SK-N-SH (cell line): ENCODE data around the gene SFMBT2. TPM values are rescaled to one million over a fixed set of nuclear protein-coding genes. Genes with fewer than 3 reads are reported as not detected.

ENCODE experiments used
- CTCF ChIA-PET: fragments of 300-600, 350-600 bp; formaldehyde crosslinking; extraction: SDS; loops from one replicate; lab custom pipeline; 2021; lab: Yijun Ruan, JAX
- POLR2A ChIA-PET: fragments of 350-600 bp; sonication (Branson Sonifier 250); formaldehyde crosslinking; extraction: SDS; loops from one replicate; lab custom pipeline; 2020; ENCODE audit warnings: antibody characterized with exemption, inconsistent platforms; lab: Yijun Ruan, JAX
- DNase-seq: peaks from one replicate; pipeline ENCODE4 v3.0.0; 2012
- H2AFZ ChIP-seq: fragments of 200-600 bp; sonication (generic); 2 replicates; pipeline ENCODE4 v1.8.1; 2016; ENCODE audit warnings: antibody characterized with exemption, mild to moderate bottlenecking, low read depth
- H3F3A ChIP-seq: fragments of 200-600 bp; sonication (generic); replicated peaks from 2 replicates; pipeline ENCODE3; 2016; ENCODE audit warnings: antibody characterized with exemption, mild to moderate bottlenecking; ENCODE audit not compliant: insufficient read depth
- H3K27ac ChIP-seq, 2 experiments: fragments of 200-500 bp in 1 of 2; fragments of 200-600 bp in 1 of 2; sonication (Bioruptor generic) in 1 of 2; sonication (generic), shearing (Covaris generic) in 1 of 2; 2 replicates each; pipeline versions ENCODE4 v1.5.1 to v1.6.1; 2014 to 2016; ENCODE audit warnings: low read depth in 2 of 2, inconsistent platforms in 1 of 2, low read length in 1 of 2, mild to moderate bottlenecking in 1 of 2, mixed read lengths in 1 of 2
- H3K27me3 ChIP-seq: fragments of 200-600 bp; sonication (generic), shearing (Covaris generic); 2 replicates; pipeline ENCODE4 v1.6.1; 2016; ENCODE audit warnings: mixed run types; ENCODE audit not compliant: insufficient read depth
- H3K36me3 ChIP-seq, 2 experiments: fragments of 200-500 bp in 1 of 2; fragments of 200-600 bp in 1 of 2; sonication (Bioruptor generic) in 1 of 2; sonication (generic) in 1 of 2; replicated peaks in 1 of 2; 2 replicates each; pipeline versions ENCODE3 to v1.5.1; 2014 to 2016; ENCODE audit warnings: low read length in 1 of 2, mild to moderate bottlenecking in 1 of 2; ENCODE audit not compliant: insufficient read depth in 2 of 2, control insufficient read depth in 1 of 2
- H3K4me1 ChIP-seq, 2 experiments: fragments of 200-500 bp in 1 of 2; fragments of 200-600 bp in 1 of 2; sonication (Bioruptor generic) in 1 of 2; sonication (generic), shearing (Covaris generic) in 1 of 2; 2 replicates each; pipeline versions ENCODE4 v1.5.1 to v1.6.1; 2014 to 2016; ENCODE audit warnings: low read depth in 1 of 2, low read length in 1 of 2, mixed run types in 1 of 2; ENCODE audit not compliant: insufficient read depth in 2 of 2, control insufficient read depth in 1 of 2
- H3K4me2 ChIP-seq: fragments of 200-600 bp; sonication (generic), shearing (Covaris generic); 2 replicates; pipeline ENCODE4 v1.6.1; 2017; ENCODE audit warnings: mixed run types
- H3K4me3 ChIP-seq, 2 experiments: fragments of 200-500 bp in 1 of 2; fragments of 200-600 bp in 1 of 2; sonication (Bioruptor generic) in 1 of 2; sonication (generic), shearing (Covaris generic) in 1 of 2; 2 replicates each; pipeline versions ENCODE4 v1.5.1 to v1.8.1; 2014 to 2016; ENCODE audit warnings: low read depth in 2 of 2, inconsistent platforms in 1 of 2, low read length in 1 of 2, mild to moderate bottlenecking in 1 of 2, mixed read lengths in 1 of 2, moderate library complexity in 1 of 2
- H3K79me2 ChIP-seq: fragments of 200-600 bp; sonication (generic); 2 replicates; pipeline ENCODE4 v1.8.1; 2017; ENCODE audit warnings: mild to moderate bottlenecking; ENCODE audit not compliant: insufficient read depth
- H3K9ac ChIP-seq: fragments of 200-600 bp; sonication (generic); 2 replicates; pipeline ENCODE4 v1.6.1; 2017; ENCODE audit warnings: mixed run types
- H3K9me2 ChIP-seq: fragments of 200-600 bp; sonication (generic); 2 replicates; pipeline ENCODE4 v1.6.1; 2017; ENCODE audit warnings: mixed run types
- H3K9me3 ChIP-seq: fragments of 200-600 bp; sonication (generic); 2 replicates; pipeline ENCODE4 v1.6.1; 2017; ENCODE audit warnings: mixed run types, mild to moderate bottlenecking, moderate library complexity
- H4K20me1 ChIP-seq: fragments of 200-600 bp; sonication (generic); 2 replicates; pipeline ENCODE4 v1.6.1; 2017; ENCODE audit warnings: mild to moderate bottlenecking, mixed run types; ENCODE audit not compliant: insufficient read depth
- EP300 ChIP-seq, 2 experiments: IDR thresholded peaks; 2 replicates each; pipeline versions ENCODE4 v1.4.0 to v1.6.1; 2012; ENCODE audit warnings: borderline replicate concordance in 1 of 2, low read depth in 1 of 2, low read length in 1 of 2
- EZH2phosphoT487 ChIP-seq: fragments of 200-600 bp; sonication (generic); IDR thresholded peaks from 2 replicates; pipeline ENCODE4 v1.6.1; 2017; ENCODE audit warnings: low read depth, mixed run types, mild to moderate bottlenecking, antibody characterized with exemption, moderate library complexity, borderline replicate concordance
- FOXJ3 ChIP-seq: sonication (generic); formaldehyde crosslinking; IDR thresholded peaks from 2 replicates; pipeline ENCODE4 v1.5.1; 2020; ENCODE audit warnings: mild to moderate bottlenecking, missing genetic modification reagents
- FOXM1 ChIP-seq: IDR thresholded peaks from 2 replicates; pipeline ENCODE4 v1.4.0; 2012; ENCODE audit warnings: low read depth, mild to moderate bottlenecking
- GABPA ChIP-seq: IDR thresholded peaks from 2 replicates; pipeline ENCODE4 v1.4.0; 2012; ENCODE audit warnings: low read depth, mild to moderate bottlenecking
- JUND ChIP-seq: IDR thresholded peaks from 2 replicates; pipeline ENCODE4 v1.4.0; 2012
- NRF1 ChIP-seq: IDR thresholded peaks from 2 replicates; pipeline ENCODE4 v1.6.1; 2012; ENCODE audit warnings: low read depth, mild to moderate bottlenecking, low read length
- POLR2AphosphoS5 ChIP-seq: IDR thresholded peaks from 2 replicates; pipeline ENCODE4 v1.6.1; 2012; ENCODE audit warnings: low read depth, low read length
- RCOR1 ChIP-seq: fragments of 150-350 bp; IDR thresholded peaks from 2 replicates; pipeline ENCODE4 v1.6.1; 2017; ENCODE audit warnings: antibody characterized with exemption, low read length
- RFX5 ChIP-seq: IDR thresholded peaks from 2 replicates; pipeline ENCODE4 v1.6.1; 2012; ENCODE audit warnings: mild to moderate bottlenecking, improper control_type of control experiment, low read length
- SMC3 ChIP-seq: IDR thresholded peaks from 2 replicates; pipeline ENCODE4 v1.6.1; 2012; ENCODE audit warnings: low read depth, low read length, improper control_type of control experiment
- WGBS: methylation state at CpG from one replicate; pipeline ENCODE4 v1.1.6; 2017; ENCODE audit warnings: low lambda C conversion rate; 5-methylcytosine and 5-hydroxymethylcytosine counted together
- polyA plus RNA-seq, 3 experiments: library from polyadenylated mRNA; depleted of rRNA; stranded (reverse); fragments of >200 nt; gene quantifications; 2 replicates each; pipeline ENCODE4 v1.2.3, GENCODE V29; 2012
- TF ChIP-seq, protein P1 (sequence below): IDR thresholded peaks from 2 replicates; pipeline ENCODE4 v1.6.1; 2012; ENCODE audit warnings: mild to moderate bottlenecking, low read depth, low read length, moderate library complexity
- TF ChIP-seq, protein P2 (sequence below): IDR thresholded peaks from 2 replicates; pipeline ENCODE4; 2012
- TF ChIP-seq, protein P3 (sequence below): IDR thresholded peaks from 2 replicates; pipeline ENCODE4 v1.4.0; 2012; ENCODE audit warnings: low read depth, borderline replicate concordance
- TF ChIP-seq, protein P4 (sequence below): fragments of 150-350 bp; IDR thresholded peaks from 2 replicates; pipeline ENCODE4 v1.6.1; 2016; ENCODE audit warnings: mild to moderate bottlenecking, low read depth, low read length
- TF ChIP-seq, protein P5 (sequence below): IDR thresholded peaks from 2 replicates; pipeline ENCODE4 v1.4.0; 2012; ENCODE audit warnings: low read depth

SFMBT2 gene
- polyA plus RNA-seq, 1 of the 3 experiments (the other 2 are of a cell fraction), result 0.20 TPM

DNA sequence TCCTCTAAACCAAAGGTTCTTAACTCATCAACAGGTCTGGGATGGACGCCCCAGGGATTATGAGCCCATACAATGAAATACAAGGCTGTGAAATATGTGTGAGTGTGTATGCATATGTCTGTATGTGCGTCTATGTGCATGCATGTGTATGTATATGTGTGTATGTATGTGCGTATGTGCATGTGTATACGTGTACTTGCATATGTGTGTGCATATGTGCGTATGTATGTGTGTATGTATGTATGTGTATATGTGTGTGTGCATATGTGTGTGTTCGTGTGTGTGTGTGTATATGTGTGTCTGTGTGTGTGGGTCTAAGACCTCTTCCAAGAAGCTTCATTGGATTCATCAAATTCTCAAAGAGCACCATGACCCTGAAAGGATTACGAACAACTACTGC, 112.3 kb downstream of the SFMBT2 start:
- Histone ChIP-seq H3K27me3 (no peaks in the 10 kb centered on the region), H3K9me2 (no peaks in the 10 kb centered on the region), H3K4me2 (no peak overlapping the region), H3K9ac (no peak overlapping the region), H3K79me2 (no peaks in the 10 kb centered on the region), H2AFZ (no peak overlapping the region), H3F3A (no peaks in the 10 kb centered on the region), H3K27ac (no peak overlapping the region), H3K4me1 (peaks cover 0 to 15% of the 10 kb centered on the region in 2 experiments; a peak in 2 of 4 replicates), H3K4me3 (no peak overlapping the region), H3K9me3 (no peaks in the 10 kb centered on the region), H4K20me1 (no peaks in the 10 kb centered on the region), H3K36me3 (no peaks in the 10 kb centered on the region)
- TF ChIP-seq FOXJ3 (no peak), FOXM1 (no peak), EZH2phosphoT487 (no peak)
- DNase-seq, result no peak
- ChIA-PET POLR2A (no interaction called here), CTCF (interaction anchor here (2.0 kb wide), 1 partner anchor 28 kb away, joined by 5 read pairs; no protein-coding TSS in a partner anchor)
- WGBS, result 56% methylated on average over 7 of the region's 7 CpGs

DNA sequence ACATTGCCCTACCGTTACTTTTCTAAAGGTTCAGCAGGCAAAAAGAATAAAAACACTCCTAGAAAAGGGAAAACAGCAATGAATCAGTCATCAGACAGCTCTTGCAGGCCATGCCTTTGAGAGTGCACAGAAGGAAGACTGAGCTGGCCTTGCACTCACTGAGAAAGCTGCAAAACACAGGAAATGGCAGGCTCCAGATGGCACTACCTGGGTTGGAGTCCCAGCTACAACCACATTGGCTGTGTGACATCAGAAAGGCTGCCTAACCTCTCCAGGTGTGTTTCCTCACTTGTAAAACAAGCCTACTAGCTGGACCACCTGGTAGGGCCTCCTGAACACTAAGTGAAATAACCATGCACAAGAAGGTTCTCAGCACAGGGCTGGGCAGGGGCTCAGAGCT, 113.7 kb downstream of the SFMBT2 start:
- CTCF ChIA-PET, result interaction anchor here (2.0 kb wide), 1 partner anchor 26 kb away, joined by 5 read pairs; no protein-coding TSS in a partner anchor

More for the DNA sequence above, 113.7 kb downstream of the SFMBT2 start:
- no peak overlapping the region for H3K9ac ChIP-seq
- DNase-seq, result no peak
- H2AFZ ChIP-seq, result no peak overlapping the region
- H3K4me1 ChIP-seq, result peaks cover 0 to 13% of the 10 kb centered on the region in 2 experiments; a peak in 2 of 4 replicates
- H3K4me2 ChIP-seq, result no peak overlapping the region
- H3K9me3 ChIP-seq, result no peaks in the 10 kb centered on the region
- H3K36me3 ChIP-seq, result no peaks in the 10 kb centered on the region
- H3K27ac ChIP-seq, result no peak overlapping the region
- H3K9me2 ChIP-seq, result no peaks in the 10 kb centered on the region
- no peak overlapping the region for H3K4me3 ChIP-seq
- WGBS, result 19% methylated on average over 1 of the region's 1 CpG
- POLR2A ChIA-PET, result interaction anchor here (0.6 kb wide), 1 partner anchor 86 kb away, joined by 4 read pairs; no protein-coding TSS in a partner anchor
- H3K27me3 ChIP-seq, result no peaks in the 10 kb centered on the region
- no peaks in the 10 kb centered on the region for H3F3A ChIP-seq
- TF ChIP-seq SMC3 (no peak), EP300 (IDR thresholded peaks at IDR 0.05; ENCODE audit: borderline replicate concordance in 1 of 2, low read depth in 1 of 2, low read length in 1 of 2) (no peak), JUND (no peak), FOXJ3 (no peak), GABPA (no peak), RFX5 (no peak), POLR2AphosphoS5 (no peak), NRF1 (no peak), RCOR1 (no peak)
- TF ChIP-seq, protein P1, sequence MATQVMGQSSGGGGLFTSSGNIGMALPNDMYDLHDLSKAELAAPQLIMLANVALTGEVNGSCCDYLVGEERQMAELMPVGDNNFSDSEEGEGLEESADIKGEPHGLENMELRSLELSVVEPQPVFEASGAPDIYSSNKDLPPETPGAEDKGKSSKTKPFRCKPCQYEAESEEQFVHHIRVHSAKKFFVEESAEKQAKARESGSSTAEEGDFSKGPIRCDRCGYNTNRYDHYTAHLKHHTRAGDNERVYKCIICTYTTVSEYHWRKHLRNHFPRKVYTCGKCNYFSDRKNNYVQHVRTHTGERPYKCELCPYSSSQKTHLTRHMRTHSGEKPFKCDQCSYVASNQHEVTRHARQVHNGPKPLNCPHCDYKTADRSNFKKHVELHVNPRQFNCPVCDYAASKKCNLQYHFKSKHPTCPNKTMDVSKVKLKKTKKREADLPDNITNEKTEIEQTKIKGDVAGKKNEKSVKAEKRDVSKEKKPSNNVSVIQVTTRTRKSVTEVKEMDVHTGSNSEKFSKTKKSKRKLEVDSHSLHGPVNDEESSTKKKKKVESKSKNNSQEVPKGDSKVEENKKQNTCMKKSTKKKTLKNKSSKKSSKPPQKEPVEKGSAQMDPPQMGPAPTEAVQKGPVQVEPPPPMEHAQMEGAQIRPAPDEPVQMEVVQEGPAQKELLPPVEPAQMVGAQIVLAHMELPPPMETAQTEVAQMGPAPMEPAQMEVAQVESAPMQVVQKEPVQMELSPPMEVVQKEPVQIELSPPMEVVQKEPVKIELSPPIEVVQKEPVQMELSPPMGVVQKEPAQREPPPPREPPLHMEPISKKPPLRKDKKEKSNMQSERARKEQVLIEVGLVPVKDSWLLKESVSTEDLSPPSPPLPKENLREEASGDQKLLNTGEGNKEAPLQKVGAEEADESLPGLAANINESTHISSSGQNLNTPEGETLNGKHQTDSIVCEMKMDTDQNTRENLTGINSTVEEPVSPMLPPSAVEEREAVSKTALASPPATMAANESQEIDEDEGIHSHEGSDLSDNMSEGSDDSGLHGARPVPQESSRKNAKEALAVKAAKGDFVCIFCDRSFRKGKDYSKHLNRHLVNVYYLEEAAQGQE, result no peak
- TF ChIP-seq, protein P2, sequence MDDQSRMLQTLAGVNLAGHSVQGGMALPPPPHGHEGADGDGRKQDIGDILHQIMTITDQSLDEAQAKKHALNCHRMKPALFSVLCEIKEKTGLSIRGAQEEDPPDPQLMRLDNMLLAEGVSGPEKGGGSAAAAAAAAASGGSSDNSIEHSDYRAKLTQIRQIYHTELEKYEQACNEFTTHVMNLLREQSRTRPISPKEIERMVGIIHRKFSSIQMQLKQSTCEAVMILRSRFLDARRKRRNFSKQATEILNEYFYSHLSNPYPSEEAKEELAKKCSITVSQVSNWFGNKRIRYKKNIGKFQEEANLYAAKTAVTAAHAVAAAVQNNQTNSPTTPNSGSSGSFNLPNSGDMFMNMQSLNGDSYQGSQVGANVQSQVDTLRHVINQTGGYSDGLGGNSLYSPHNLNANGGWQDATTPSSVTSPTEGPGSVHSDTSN, result no peak
- TF ChIP-seq, protein P3, sequence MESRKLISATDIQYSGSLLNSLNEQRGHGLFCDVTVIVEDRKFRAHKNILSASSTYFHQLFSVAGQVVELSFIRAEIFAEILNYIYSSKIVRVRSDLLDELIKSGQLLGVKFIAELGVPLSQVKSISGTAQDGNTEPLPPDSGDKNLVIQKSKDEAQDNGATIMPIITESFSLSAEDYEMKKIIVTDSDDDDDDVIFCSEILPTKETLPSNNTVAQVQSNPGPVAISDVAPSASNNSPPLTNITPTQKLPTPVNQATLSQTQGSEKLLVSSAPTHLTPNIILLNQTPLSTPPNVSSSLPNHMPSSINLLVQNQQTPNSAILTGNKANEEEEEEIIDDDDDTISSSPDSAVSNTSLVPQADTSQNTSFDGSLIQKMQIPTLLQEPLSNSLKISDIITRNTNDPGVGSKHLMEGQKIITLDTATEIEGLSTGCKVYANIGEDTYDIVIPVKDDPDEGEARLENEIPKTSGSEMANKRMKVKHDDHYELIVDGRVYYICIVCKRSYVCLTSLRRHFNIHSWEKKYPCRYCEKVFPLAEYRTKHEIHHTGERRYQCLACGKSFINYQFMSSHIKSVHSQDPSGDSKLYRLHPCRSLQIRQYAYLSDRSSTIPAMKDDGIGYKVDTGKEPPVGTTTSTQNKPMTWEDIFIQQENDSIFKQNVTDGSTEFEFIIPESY, result no peak
- TF ChIP-seq, protein P4, sequence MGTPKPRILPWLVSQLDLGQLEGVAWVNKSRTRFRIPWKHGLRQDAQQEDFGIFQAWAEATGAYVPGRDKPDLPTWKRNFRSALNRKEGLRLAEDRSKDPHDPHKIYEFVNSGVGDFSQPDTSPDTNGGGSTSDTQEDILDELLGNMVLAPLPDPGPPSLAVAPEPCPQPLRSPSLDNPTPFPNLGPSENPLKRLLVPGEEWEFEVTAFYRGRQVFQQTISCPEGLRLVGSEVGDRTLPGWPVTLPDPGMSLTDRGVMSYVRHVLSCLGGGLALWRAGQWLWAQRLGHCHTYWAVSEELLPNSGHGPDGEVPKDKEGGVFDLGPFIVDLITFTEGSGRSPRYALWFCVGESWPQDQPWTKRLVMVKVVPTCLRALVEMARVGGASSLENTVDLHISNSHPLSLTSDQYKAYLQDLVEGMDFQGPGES, result no peak
- TF ChIP-seq, protein P5, sequence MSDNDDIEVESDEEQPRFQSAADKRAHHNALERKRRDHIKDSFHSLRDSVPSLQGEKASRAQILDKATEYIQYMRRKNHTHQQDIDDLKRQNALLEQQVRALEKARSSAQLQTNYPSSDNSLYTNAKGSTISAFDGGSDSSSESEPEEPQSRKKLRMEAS, result no peak
- no peaks in the 10 kb centered on the region for H4K20me1 ChIP-seq
- H3K79me2 ChIP-seq, result no peaks in the 10 kb centered on the region
